HepG2 (cell line): Measurements from ENCODE around the gene IRF3. TPM values are rescaled to one million over a fixed set of nuclear protein-coding genes. Genes with fewer than 3 reads are reported as not detected.

Experiments
- ATAC-seq: fragments of 200-7000 bp; cut with Tn5 transposase; 3 replicates; pipeline ENCODE4 v1.9.1; 2020; ENCODE audit warnings: mild to moderate bottlenecking, moderate library complexity
- BruUV-seq: library from RNA; stranded (reverse); fragments of 400-500 nt; replicated peaks from 2 replicates; lab custom pipeline; 2021; lab: Mats Ljungman, UMichigan
- CTCF ChIA-PET: fragments of 300-600 bp; formaldehyde crosslinking; extraction: SDS; loops from one replicate; lab custom pipeline; 2021; ENCODE audit warnings: low total read pairs, inconsistent platforms, low intra/inter-chr PET ratio; lab: Yijun Ruan, JAX
- POLR2A ChIA-PET: fragments of 350-600 bp; sonication (Branson Sonifier 250); formaldehyde crosslinking; loops from one replicate; lab custom pipeline; 2020; ENCODE audit warnings: antibody characterized with exemption, inconsistent platforms; lab: Yijun Ruan, JAX
- DNase-seq: peaks from one replicate; pipeline ENCODE4 v3.0.0-alpha.2; 2015; ENCODE audit warnings: low spot score
- FAIRE-seq: peaks from 3 replicates; lab custom pipeline; 2011; peaks lifted over from hg19 to GRCh38; lab: Jason Lieb, UNC
- H2AFZ ChIP-seq: one replicate; pipeline ENCODE4 v1.6.1; 2011; ENCODE audit warnings: low read length, inconsistent platforms
- H3K27ac ChIP-seq: fragments of 300-600 bp; 3 replicates; pipeline ENCODE4 v1.8.0; 2011; ENCODE audit warnings: mixed run types, mild to moderate bottlenecking, mixed read lengths, low read length, inconsistent platforms; ENCODE audit not compliant: insufficient read depth; ENCODE audit errors: extremely low read length
- H3K27me3 ChIP-seq, 2 experiments: fragments of 200-600 bp in 1 of 2; 2 replicates in 1 of 2; 3 replicates in 1 of 2; pipeline versions ENCODE4 v1.6.0 to v1.8.0; 2011; ENCODE audit warnings: low read length in 2 of 2, mild to moderate bottlenecking in 2 of 2, moderate library complexity in 2 of 2, inconsistent platforms in 1 of 2; ENCODE audit not compliant: insufficient read depth in 2 of 2, control insufficient read depth in 1 of 2
- H3K36me3 ChIP-seq, 2 experiments: fragments of 200-600 bp in 1 of 2; replicated peaks in 1 of 2; 2 replicates in 1 of 2; 3 replicates in 1 of 2; pipeline versions ENCODE4 v1.5.1 to v1.8.0; 2011; ENCODE audit warnings: low read length in 2 of 2, inconsistent platforms in 1 of 2; ENCODE audit not compliant: insufficient read depth in 2 of 2, control insufficient read depth in 1 of 2
- H3K4me1 ChIP-seq: 2 replicates; pipeline ENCODE4 v1.5.1; 2012; ENCODE audit warnings: low read length, inconsistent platforms; ENCODE audit not compliant: insufficient read depth
- H3K4me2 ChIP-seq: 2 replicates; pipeline ENCODE4 v1.6.0; 2011; ENCODE audit warnings: low read depth, low read length, inconsistent platforms
- H3K4me3 ChIP-seq, 3 experiments: fragments of 200-600 bp in 1 of 3; sonication (generic), shearing (Covaris generic) in 1 of 3; replicated peaks in 1 of 3; 2 replicates each; pipeline ENCODE4 v1.5.1; 2011 to 2016; ENCODE audit warnings: low read length in 3 of 3, inconsistent platforms in 2 of 3, low read depth in 2 of 3, mild to moderate bottlenecking in 2 of 3, control low read depth in 1 of 3, mixed read lengths in 1 of 3; ENCODE audit not compliant: insufficient read depth in 1 of 3
- H3K79me2 ChIP-seq: one replicate; pipeline ENCODE4 v1.6.1; 2011; ENCODE audit warnings: low read length, inconsistent platforms; ENCODE audit not compliant: insufficient read depth
- H3K9ac ChIP-seq: 2 replicates; pipeline ENCODE4 v1.6.0; 2011; ENCODE audit warnings: mild to moderate bottlenecking, low read depth, low read length, inconsistent platforms; ENCODE audit not compliant: insufficient read depth
- H3K9me3 ChIP-seq: 2 replicates; pipeline ENCODE4 v1.5.1; 2012; ENCODE audit warnings: mild to moderate bottlenecking, low read length
- H4K20me1 ChIP-seq: 2 replicates; pipeline ENCODE4 v1.6.0; 2011; ENCODE audit warnings: inconsistent platforms, mild to moderate bottlenecking, low read length, moderate library complexity; ENCODE audit not compliant: insufficient read depth
- HNRNPL ChIP-seq: fragments of 200-400 bp; formaldehyde crosslinking; IDR thresholded peaks from 2 replicates; pipeline ENCODE4 v1.6.1; 2017; ENCODE audit warnings: mild to moderate bottlenecking, low read depth, low read length
- MEIS2 ChIP-seq: sonication (generic); formaldehyde crosslinking; IDR thresholded peaks from 2 replicates; pipeline ENCODE4 v1.9.0; 2021; ENCODE audit warnings: mild to moderate bottlenecking, missing genetic modification reagents
- PHF8 ChIP-seq: sonication (generic); formaldehyde crosslinking; IDR thresholded peaks from 2 replicates; pipeline ENCODE4 v1.5.0; 2020; ENCODE audit warnings: missing genetic modification reagents
- ZBTB10 ChIP-seq: sonication (generic); formaldehyde crosslinking; IDR thresholded peaks from 2 replicates; pipeline ENCODE4 v1.4.0; 2020; ENCODE audit warnings: missing genetic modification reagents, borderline replicate concordance
- ZNF414 ChIP-seq: sonication (generic); formaldehyde crosslinking; IDR thresholded peaks from 2 replicates; pipeline ENCODE4 v1.5.0; 2020; ENCODE audit warnings: missing genetic modification reagents
- ZNF616 ChIP-seq: sonication (generic); formaldehyde crosslinking; IDR thresholded peaks from 2 replicates; pipeline ENCODE4 v1.5.0; 2020; ENCODE audit warnings: low read depth, mild to moderate bottlenecking, missing genetic modification reagents
- ZNF747 ChIP-seq: sonication (generic); formaldehyde crosslinking; IDR thresholded peaks from 2 replicates; pipeline ENCODE4 v1.8.1; 2023; ENCODE audit warnings: missing genetic modification reagents, mild to moderate bottlenecking, borderline replicate concordance
- ZNF83 ChIP-seq: sonication (generic); formaldehyde crosslinking; IDR thresholded peaks from 2 replicates; pipeline ENCODE4 v1.4.0; 2020; ENCODE audit warnings: missing genetic modification reagents, mild to moderate bottlenecking, borderline replicate concordance
- ZNF839 ChIP-seq: sonication (generic); formaldehyde crosslinking; IDR thresholded peaks from 2 replicates; pipeline ENCODE4 v1.4.0; 2020; ENCODE audit warnings: missing genetic modification reagents, mild to moderate bottlenecking, borderline replicate concordance
- whole genome bisulfite sequencing: methylation state at CpG from one replicate; pipeline ENCODE4 v1.1.6; 2017; ENCODE audit warnings: low lambda C conversion rate; 5-methylcytosine and 5-hydroxymethylcytosine counted together
- in situ Hi-C: cut with HindIII; loops from 2 replicates; pipeline ENCODE4 v1.10.0; 2017; ENCODE audit warnings: low pct_unique_long_range_greater_than_20kb; ENCODE audit not compliant: extremely low pct_ligation_motif_present
- intact Hi-C: fragments of 100-400 bp; cut with micrococcal nuclease; formaldehyde crosslinking; loops from one replicate; pipeline ENCODE4 v1.10.0; 2022; ENCODE audit not compliant: unreplicated experiment
- polyA plus RNA-seq, 8 experiments: library from polyadenylated mRNA; depleted of rRNA in 3 of 8; stranded (reverse) in 7 of 8; unstranded in 1 of 8; fragments of >200 nt; fragmentation: Illumina TruSeq in 4 of 8; extraction: Trizol in 4 of 8; gene quantifications; 2 replicates each; pipeline versions ENCODE4 v1.2.1 to v1.2.3, GENCODE V29; 2011 to 2016; ENCODE audit warnings: low read depth in 4 of 8, missing spikeins in 1 of 8, mixed read lengths in 1 of 8; ENCODE audit not compliant: insufficient read depth in 1 of 8
- total RNA-seq, 5 experiments: library from RNA; depleted of rRNA; stranded (reverse); fragments of >200 nt; fragmentation: Illumina TruSeq; extraction: Trizol; gene quantifications; 2 replicates each; pipeline ENCODE4 v1.2.3, GENCODE V29; 2016; ENCODE audit warnings: low read depth in 1 of 5
- TF ChIP-seq, protein P1 (sequence below): sonication (generic); formaldehyde crosslinking; IDR thresholded peaks from 2 replicates; pipeline ENCODE4 v1.9.0; 2022; ENCODE audit warnings: low read depth, missing genetic modification reagents
- TF ChIP-seq, protein P2 (sequence below): sonication (generic); formaldehyde crosslinking; IDR thresholded peaks from 2 replicates; pipeline ENCODE4 v1.5.1; 2020; ENCODE audit warnings: mild to moderate bottlenecking, missing genetic modification reagents, borderline replicate concordance

The IRF3 gene
- total and polyA plus RNA-seq, 2 of the 13 experiments (the other 11 are each of a cell fraction or from before 2014, with no cell fraction given): 61.9 to 65.5 TPM

GRCh38 chr19:49665036-49665350, 664 bp downstream of the IRF3 start:
- Histone ChIP-seq H3K27me3 (no peaks in the 10 kb centered on the region; a peak in 1 of 5 replicates), H2AFZ (no peak overlapping the region), H3K79me2 (peaks cover 30% of the 10 kb centered on the region), H3K36me3 (peaks cover 7 to 30% of the 10 kb centered on the region in 2 experiments), H3K9me3 (no peaks in the 10 kb centered on the region), H3K4me3 (peak overlapping the region; percentile 63 to 96 (median 93)), H3K4me2 (peak overlapping the region; percentile 98), H3K4me1 (peaks cover 27% of the 10 kb centered on the region), H3K27ac (peak overlapping the region; percentile 74), H4K20me1 (peaks cover 5% of the 10 kb centered on the region; the same call in 1 of the 2 replicates), H3K9ac (peak overlapping the region; percentile 90)
- CTCF ChIA-PET: no interaction called here
- in situ Hi-C loops (no loop called here), intact Hi-C loops (loop anchor here (2.0 kb wide), 1 partner anchor 24 kb away; the partner anchor contains the start of gene RRAS)
- under 1% methylated on average over 7 of the region's 7 CpGs for WGBS
- BruUV-seq: no TSS peak
- FAIRE-seq: no peak
- DNase-seq: no peak
- POLR2A ChIA-PET: interaction anchor here (1.0 to 5.7 kb wide), 6 partner anchors 12 to 152 kb away, joined by 3 to 92 read pairs (median 14); partner anchors contain the start of genes FCGRT, PRMT1, RRAS and SCAF1
- ATAC-seq: no peak
- TF ChIP-seq HNRNPL (no peak), ZBTB10 (no peak), ZNF747 (no peak), ZNF616 (CRISPR knock-in tag) (no peak), PHF8 (CRISPR knock-in tag) (0 out of 2 replicates have a peak, but pooled peaks have one; percentile 8), MEIS2 (CRISPR knock-in tag) (no peak), ZNF839 (no peak), ZNF83 (CRISPR knock-in tag) (no peak), ZNF414 (CRISPR knock-in tag) (no peak)
- TF ChIP-seq, protein P1, sequence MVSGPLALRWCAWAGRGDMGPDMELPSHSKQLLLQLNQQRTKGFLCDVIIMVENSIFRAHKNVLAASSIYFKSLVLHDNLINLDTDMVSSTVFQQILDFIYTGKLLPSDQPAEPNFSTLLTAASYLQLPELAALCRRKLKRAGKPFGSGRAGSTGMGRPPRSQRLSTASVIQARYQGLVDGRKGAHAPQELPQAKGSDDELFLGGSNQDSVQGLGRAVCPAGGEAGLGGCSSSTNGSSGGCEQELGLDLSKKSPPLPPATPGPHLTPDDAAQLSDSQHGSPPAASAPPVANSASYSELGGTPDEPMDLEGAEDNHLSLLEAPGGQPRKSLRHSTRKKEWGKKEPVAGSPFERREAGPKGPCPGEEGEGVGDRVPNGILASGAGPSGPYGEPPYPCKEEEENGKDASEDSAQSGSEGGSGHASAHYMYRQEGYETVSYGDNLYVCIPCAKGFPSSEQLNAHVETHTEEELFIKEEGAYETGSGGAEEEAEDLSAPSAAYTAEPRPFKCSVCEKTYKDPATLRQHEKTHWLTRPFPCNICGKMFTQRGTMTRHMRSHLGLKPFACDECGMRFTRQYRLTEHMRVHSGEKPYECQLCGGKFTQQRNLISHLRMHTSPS (CRISPR knock-in tag): no peak
- TF ChIP-seq, protein P2, sequence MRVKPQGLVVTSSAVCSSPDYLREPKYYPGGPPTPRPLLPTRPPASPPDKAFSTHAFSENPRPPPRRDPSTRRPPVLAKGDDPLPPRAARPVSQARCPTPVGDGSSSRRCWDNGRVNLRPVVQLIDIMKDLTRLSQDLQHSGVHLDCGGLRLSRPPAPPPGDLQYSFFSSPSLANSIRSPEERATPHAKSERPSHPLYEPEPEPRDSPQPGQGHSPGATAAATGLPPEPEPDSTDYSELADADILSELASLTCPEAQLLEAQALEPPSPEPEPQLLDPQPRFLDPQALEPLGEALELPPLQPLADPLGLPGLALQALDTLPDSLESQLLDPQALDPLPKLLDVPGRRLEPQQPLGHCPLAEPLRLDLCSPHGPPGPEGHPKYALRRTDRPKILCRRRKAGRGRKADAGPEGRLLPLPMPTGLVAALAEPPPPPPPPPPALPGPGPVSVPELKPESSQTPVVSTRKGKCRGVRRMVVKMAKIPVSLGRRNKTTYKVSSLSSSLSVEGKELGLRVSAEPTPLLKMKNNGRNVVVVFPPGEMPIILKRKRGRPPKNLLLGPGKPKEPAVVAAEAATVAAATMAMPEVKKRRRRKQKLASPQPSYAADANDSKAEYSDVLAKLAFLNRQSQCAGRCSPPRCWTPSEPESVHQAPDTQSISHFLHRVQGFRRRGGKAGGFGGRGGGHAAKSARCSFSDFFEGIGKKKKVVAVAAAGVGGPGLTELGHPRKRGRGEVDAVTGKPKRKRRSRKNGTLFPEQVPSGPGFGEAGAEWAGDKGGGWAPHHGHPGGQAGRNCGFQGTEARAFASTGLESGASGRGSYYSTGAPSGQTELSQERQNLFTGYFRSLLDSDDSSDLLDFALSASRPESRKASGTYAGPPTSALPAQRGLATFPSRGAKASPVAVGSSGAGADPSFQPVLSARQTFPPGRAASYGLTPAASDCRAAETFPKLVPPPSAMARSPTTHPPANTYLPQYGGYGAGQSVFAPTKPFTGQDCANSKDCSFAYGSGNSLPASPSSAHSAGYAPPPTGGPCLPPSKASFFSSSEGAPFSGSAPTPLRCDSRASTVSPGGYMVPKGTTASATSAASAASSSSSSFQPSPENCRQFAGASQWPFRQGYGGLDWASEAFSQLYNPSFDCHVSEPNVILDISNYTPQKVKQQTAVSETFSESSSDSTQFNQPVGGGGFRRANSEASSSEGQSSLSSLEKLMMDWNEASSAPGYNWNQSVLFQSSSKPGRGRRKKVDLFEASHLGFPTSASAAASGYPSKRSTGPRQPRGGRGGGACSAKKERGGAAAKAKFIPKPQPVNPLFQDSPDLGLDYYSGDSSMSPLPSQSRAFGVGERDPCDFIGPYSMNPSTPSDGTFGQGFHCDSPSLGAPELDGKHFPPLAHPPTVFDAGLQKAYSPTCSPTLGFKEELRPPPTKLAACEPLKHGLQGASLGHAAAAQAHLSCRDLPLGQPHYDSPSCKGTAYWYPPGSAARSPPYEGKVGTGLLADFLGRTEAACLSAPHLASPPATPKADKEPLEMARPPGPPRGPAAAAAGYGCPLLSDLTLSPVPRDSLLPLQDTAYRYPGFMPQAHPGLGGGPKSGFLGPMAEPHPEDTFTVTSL (CRISPR knock-in tag): peak; percentile 48; the same call in 1 of the 2 replicates
